GM10266 (cell line): Measurements from ENCODE around the gene FBXL4.

Source experiments
- DNase-seq: peaks from one replicate; pipeline ENCODE4 v3.0.0; 2012; ENCODE audit errors: extremely low spot score
- TF ChIP-seq, protein P1 (sequence below): IDR thresholded peaks from 2 replicates; pipeline ENCODE4 v1.5.1; 2012; ENCODE audit warnings: mild to moderate bottlenecking, low read depth; ENCODE audit not compliant: control insufficient read depth, insufficient read depth; ENCODE audit errors: missing control alignments

Gene FBXL4

DNA sequence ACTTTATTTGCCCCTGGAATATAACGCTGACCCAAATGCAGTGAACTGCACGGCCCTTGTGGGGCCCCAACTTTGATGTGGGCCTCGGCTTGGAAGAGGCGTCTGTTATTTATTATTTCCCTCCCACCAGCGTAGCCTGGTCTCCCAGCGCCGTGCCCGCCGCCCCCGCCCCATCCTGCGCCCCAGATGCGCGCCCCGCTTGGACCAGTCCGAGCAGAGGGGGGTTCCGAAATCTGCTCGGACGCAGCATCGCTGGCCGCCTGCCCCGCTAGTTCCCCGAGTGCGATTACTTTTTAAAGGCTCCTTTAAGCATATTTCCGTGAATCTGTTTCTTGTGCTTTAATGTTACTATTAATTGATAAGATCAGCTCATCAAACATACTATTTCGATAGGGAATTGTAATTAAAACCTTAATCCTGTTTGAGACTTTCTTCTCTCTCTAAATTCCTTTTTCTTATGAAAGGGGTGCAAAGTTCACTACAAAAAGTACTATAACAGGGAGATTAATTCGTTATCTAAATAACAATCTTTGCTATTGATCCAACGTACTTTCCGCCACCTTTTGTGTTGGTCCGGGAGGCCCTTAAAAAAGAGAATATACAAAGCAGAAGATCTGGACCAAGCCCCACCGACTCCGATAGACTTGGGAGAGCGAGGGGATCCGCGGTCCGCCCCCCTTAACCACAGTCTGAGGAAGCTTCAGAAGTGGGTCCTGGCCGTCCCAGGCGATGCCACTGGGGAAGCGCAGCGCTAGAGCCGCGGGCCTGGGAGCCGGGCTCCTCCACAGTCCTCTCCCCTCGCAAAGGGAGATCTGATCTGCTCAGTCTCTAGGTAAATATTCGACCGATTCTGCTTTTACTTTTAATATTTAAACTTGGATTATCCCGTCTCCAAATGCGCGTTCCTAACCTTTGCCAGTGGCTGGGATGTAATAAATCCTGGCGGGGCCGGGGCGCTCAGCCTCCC is 103.2 kb downstream of the FBXL4 start:
- TF ChIP-seq, protein P1, sequence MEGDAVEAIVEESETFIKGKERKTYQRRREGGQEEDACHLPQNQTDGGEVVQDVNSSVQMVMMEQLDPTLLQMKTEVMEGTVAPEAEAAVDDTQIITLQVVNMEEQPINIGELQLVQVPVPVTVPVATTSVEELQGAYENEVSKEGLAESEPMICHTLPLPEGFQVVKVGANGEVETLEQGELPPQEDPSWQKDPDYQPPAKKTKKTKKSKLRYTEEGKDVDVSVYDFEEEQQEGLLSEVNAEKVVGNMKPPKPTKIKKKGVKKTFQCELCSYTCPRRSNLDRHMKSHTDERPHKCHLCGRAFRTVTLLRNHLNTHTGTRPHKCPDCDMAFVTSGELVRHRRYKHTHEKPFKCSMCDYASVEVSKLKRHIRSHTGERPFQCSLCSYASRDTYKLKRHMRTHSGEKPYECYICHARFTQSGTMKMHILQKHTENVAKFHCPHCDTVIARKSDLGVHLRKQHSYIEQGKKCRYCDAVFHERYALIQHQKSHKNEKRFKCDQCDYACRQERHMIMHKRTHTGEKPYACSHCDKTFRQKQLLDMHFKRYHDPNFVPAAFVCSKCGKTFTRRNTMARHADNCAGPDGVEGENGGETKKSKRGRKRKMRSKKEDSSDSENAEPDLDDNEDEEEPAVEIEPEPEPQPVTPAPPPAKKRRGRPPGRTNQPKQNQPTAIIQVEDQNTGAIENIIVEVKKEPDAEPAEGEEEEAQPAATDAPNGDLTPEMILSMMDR: no peak
- peak; percentile 36 for DNase-seq

DNA sequence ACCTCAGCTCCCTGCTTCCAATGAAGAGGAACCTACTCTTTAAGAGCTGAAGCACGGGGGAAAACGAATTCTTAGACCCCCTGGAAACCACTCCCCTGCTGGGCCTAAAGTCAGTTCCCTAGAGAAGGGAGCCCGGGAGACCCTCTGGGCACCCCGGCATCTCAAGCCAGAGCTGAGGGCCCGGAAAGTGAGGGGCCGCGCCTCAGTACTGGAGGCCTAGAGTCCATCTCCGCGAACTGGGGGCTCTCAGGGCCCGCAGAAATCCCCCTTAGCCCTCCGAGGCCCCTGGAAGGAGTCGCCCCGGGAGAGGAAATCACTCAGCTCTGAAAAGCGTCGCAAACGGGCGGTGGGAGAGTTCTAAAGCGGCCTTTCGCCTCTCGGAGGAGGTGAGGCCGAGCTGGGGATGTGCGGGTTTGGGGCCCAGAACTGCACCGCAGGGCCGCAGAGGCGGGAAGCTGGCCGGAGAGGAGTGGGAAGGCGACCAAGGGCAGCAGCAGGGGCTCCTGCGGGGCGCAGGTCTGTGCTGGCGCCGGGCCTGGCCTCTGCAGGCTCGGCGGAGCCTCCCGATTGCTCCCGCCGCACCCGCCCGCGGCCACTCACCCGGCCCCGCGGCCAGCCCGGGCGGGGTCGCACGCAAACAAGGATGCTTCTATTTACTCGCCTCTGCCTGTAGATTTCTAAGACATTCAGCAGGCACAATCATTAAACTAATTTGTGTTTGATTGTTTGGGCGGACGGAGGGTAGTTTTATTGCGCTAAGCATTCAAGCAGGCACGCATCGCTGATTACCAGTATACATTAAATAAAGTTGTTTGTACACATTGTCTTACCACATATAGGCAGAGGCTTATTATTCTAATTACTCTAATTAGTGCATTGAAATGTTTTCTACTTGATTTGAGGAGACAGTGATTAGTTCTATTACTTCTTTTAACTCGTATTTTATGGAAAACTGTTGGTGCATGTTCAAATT is 104.2 kb downstream of the FBXL4 start:
- peak; percentile 25 for DNase-seq
- TF ChIP-seq, protein P1: no peak

DNA sequence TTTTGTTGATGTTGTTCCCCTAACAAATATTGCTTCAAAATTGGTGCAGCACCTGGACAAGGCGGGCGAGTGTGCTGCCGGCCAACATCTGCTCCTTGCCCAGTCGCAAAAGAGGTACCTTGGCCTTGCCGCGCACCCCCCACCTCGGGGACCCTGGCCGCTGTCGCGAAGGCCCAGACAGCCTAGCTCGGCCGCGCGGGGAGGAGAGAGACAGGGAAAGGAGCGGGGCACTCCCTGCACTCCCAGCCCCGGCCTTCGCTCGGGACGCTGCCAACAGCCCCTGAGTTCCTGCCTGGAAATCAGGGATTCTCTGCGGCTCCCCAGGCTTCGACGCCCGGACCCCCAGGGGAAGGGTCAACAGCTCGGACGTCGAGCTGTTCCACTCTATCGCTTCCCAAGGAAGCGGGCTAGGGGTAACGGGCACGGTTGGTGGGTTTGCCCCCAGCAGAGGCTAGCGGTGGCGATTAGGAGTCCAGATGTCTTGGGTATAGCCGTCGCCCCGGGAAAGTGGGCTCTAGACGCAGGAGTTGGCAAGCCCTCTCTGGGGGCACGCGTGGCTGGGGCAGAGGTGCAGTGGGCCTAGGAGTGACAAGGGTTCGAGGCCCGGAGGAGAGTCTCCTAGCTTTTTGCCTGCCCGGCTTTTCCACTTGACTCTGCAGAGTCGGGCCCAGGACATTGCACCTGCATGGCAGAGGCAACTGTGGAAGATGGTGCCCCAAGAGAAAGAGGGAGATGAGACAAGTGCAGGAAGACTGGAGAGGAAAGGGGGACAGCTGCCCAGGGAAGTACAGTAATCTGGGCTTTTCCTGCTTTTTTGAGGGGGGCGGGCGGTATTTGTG is 105.2 kb downstream of the FBXL4 start:
- TF ChIP-seq, protein P1: no peak

DNA sequence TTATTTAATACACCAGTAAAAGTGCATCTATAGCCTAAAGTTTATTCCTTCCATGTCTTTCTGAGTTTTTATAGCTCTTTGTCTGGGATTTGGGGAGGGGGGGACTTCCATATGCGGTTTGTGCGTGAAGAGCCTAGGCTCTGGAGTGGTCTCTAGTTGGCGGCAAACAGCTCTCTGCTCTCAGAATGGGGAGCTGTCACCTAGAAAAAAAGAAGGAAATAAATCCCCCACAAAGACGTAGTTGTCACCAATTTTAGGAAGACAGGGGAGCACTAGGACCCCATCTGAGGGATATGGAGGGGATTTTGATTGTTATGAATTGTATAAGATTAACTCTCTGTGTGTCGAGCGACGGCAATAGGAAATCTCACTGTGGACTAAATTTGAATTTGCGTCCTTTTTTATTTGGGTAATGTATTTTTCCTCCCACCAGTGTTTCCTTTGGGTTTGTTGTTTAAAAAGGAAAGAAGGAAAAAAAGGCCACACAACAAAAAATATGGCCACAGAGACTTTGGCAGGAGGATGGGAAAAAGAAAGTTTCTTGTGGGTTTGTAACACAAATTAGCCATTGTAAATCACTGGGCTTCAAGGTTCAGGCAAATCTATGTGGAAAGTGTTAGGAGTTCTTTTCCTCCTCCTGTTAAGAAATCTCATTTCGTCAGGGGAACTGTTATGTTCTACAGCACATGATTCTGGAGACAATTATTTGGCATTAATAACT is 106.0 kb downstream of the FBXL4 start:
- TF ChIP-seq, protein P1: no peak

More for the DNA sequence above, 105.2 kb downstream of the FBXL4 start:
- peak; percentile 22 for DNase-seq

DNA sequence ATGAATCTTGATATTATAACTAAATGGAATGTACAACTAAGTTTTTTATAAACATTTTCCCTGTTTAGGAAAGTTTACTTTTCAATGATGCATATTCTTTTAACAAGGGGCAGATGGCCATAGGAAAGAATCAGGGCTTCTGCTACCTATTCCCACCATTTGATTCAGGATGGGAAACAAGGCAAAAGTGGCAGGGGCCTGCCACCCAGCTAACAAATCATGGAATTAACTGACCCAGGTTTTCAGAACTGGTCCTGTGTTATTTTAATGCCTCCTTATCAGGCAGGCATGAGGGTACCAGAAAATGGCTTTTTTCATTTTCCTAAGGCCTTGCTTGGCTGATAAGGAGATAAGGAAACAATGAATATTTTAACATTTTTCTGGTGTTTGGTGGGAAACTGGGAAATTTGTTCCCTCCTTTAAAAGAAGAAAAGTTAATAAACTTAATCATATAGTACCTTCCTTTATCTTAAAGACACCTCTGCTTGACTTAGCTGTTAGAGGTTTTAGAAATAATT is 106.7 kb downstream of the FBXL4 start:
- no peak for DNase-seq
- TF ChIP-seq, protein P1: no peak

More for the DNA sequence above, 106.0 kb downstream of the FBXL4 start:
- no peak for DNase-seq

DNA sequence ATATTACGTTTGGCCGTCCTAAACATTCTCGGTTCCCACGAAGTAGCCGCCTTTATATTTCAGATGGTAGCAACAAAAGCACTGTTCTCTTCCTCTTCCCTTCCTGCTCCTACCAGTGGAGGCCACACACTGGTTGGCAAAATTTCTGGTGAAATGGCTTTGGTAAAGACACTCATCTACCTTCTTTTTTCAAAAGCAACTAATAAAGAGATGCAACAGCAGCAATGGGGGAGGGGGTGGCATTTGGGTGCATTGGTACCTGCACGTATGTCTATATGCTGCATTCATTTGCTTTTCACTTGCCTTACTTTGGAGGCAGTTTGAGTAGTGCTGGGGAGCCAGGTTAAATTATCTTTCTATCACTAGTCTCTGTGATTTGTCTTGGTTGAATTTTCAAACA is 107.4 kb downstream of the FBXL4 start:
- no peak for DNase-seq
- TF ChIP-seq, protein P1: no peak
